Stomach (tissue), 4 donors: ENCODE measurements around the gene NCAPG2.
"Not testable (repeated sequence)": the region's sequence is repeated elsewhere in the genome, so short reads cannot be mapped to it uniquely, and the experiment has no call there.

Experiments
- POLR2A ChIP-seq, 4 donors: fragments of 450-650 bp; IDR thresholded peaks; one replicate each; pipeline ENCODE4 v1.6.1; 2016; ENCODE audit warnings: antibody characterized with exemption in 4 of 4, control low read depth in 2 of 4, mild to moderate bottlenecking in 1 of 4, moderate library complexity in 1 of 4
- POLR2AphosphoS5 ChIP-seq, 3 donors: sonication (generic); formaldehyde crosslinking; IDR thresholded peaks; one replicate each; pipeline ENCODE4 v1.6.1; 2016; ENCODE audit warnings: antibody characterized with exemption in 3 of 3
- TF ChIP-seq, protein P1 (sequence below), 7 experiments: fragments of 450-650 bp in 4 of 7; fragments of 200-600 bp in 3 of 7; sonication (generic) in 3 of 7; IDR thresholded peaks; one replicate each; pipeline ENCODE4 v1.5.1; 2016 to 2019; ENCODE audit warnings: antibody characterized with exemption in 7 of 7, control low read depth in 2 of 7, mild to moderate bottlenecking in 1 of 7

DNA sequence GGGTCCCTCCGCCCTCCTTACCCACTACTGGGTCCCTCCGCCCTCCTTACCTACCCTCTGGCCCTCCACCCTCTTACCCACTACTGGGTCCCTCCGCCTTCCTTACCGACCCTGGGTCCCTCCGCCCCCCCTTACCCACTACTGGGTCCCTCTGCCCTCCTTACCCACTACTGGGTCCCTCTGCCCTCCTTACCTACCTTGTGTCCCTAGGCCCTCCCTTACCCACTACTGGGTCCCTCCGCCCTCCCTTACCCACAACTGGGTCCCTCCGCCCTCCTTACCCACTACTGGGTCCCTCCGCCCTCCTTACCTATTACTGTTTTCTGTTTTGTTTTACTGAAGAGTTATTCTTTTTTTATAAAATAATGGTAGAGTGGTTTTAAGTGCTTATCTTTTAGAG, 36.5 kb downstream of the NCAPG2 start:
- TF ChIP-seq, protein P1, sequence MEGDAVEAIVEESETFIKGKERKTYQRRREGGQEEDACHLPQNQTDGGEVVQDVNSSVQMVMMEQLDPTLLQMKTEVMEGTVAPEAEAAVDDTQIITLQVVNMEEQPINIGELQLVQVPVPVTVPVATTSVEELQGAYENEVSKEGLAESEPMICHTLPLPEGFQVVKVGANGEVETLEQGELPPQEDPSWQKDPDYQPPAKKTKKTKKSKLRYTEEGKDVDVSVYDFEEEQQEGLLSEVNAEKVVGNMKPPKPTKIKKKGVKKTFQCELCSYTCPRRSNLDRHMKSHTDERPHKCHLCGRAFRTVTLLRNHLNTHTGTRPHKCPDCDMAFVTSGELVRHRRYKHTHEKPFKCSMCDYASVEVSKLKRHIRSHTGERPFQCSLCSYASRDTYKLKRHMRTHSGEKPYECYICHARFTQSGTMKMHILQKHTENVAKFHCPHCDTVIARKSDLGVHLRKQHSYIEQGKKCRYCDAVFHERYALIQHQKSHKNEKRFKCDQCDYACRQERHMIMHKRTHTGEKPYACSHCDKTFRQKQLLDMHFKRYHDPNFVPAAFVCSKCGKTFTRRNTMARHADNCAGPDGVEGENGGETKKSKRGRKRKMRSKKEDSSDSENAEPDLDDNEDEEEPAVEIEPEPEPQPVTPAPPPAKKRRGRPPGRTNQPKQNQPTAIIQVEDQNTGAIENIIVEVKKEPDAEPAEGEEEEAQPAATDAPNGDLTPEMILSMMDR (IDR thresholded peaks at IDR 0.05), result not testable (repeated sequence)
- not testable (repeated sequence) for TF ChIP-seq POLR2AphosphoS5, POLR2A (IDR thresholded peaks at IDR 0.05)
